ENCODE data around the gene GTPBP4.
"Not testable (repeated sequence)": the region's sequence is repeated elsewhere in the genome, so short reads cannot be mapped to it uniquely, and the experiment has no call there.

GTPBP4 gene

DNA sequence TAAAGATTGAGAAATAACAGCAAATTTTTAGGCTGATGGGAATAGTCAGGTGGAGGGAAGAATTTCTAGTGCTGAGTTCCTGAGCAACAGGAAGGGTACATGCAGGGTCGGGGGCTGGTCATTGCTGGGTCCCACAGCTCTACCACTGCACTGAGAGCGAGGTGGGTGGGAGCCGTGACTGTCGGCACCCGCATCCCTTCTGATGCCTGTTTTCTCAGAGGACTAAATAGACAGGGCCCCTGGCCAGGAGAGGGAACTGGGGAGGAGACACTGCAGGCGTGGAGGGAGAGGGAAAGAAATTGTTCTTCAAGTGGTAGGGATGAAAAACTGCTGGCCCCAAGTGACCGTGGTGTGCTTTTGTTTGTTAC lies 7.3 kb downstream of the GTPBP4 start:
- Histone ChIP-seq H3K4me3 (ENCODE audit: low read length) (no peak overlapping the region), H3K36me3 (ENCODE audit: insufficient read depth, low read depth, low read length) (peaks cover 90% of the 10 kb centered on the region), H3K4me1 (ENCODE audit: insufficient read depth, low read length) (no peaks in the 10 kb centered on the region), H3K27ac (ENCODE audit: low read length) (no peak overlapping the region), H3K9ac (ENCODE audit: low read depth, low read length) (no peak overlapping the region), H3K27me3 (ENCODE audit: insufficient read depth, low read length) (no peaks in the 10 kb centered on the region), H3K9me3 (ENCODE audit: insufficient read depth, low read depth, low read length) (no peaks in the 10 kb centered on the region)

DNA sequence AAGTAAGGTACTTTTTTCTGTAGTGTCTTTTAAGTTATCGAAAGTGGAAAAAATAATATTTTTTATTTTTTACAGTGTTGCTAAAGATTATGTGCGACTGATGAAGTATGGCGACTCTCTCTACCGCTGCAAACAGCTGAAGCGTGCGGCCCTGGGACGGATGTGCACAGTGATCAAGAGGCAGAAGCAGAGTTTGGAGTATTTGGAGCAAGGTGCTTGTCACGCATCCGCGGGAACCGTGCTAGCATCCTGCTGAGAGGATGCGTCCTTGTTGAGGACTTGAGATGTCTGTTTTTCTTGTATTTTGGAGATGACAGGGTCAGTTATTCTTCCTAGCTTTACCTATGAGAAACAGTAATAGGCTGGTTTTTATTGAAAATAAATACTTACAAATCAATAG lies 7.8 kb downstream of the GTPBP4 start:
- no peak overlapping the region for H3K27ac ChIP-seq (ENCODE audit: low read length)
- peaks cover 90% of the 10 kb centered on the region for H3K36me3 ChIP-seq (ENCODE audit: insufficient read depth, low read depth, low read length)
- no peaks in the 10 kb centered on the region for H3K4me1 ChIP-seq (ENCODE audit: insufficient read depth, low read length)
- no peaks in the 10 kb centered on the region for H3K9me3 ChIP-seq (ENCODE audit: insufficient read depth, low read depth, low read length)
- no peaks in the 10 kb centered on the region for H3K27me3 ChIP-seq (ENCODE audit: insufficient read depth, low read length)
- no peak overlapping the region for H3K9ac ChIP-seq (ENCODE audit: low read depth, low read length)
- no peak overlapping the region for H3K4me3 ChIP-seq (ENCODE audit: low read length)

DNA sequence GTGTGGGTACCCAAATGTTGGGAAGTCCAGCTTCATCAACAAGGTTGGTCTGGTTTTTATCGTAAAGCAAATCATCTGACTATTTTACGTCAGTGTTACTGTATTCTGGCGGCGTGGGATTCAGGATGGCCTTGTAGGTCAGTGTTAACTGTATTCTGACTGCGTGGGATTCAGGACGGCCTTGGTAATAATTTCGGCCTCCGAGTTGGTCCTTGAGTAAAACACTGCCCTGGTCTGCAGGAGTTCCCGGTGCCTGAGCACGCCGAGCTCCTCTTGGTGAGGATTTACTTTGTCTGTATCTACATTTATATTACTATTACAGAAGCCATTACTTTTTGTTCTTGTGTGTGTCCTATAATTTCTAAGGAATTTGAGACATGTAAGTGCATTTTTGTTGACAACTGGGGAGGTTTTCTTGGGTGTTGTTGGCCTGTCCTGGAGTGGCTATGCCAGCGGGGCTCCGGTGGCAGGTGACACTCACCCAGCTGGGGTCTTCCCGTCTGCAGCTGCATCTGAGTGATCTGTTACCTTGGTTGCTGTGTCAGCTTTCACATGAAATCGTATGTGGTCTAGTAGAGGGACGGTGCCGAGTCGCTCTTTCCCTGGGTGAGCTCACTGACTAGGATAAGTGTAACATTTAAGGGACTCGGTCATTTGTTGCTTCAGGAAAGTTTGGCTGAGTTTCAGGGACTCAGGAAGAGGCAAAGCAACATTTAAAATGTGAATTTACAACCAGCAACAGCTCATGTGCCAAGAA lies 9.2 kb downstream of the GTPBP4 start:
- peaks cover 99% of the 10 kb centered on the region for H3K36me3 ChIP-seq (ENCODE audit: insufficient read depth, low read depth, low read length)
- H3K4me3 ChIP-seq (ENCODE audit: low read length): no peak overlapping the region
- no peaks in the 10 kb centered on the region for H3K4me1 ChIP-seq (ENCODE audit: insufficient read depth, low read length)
- H3K9me3 ChIP-seq (ENCODE audit: insufficient read depth, low read depth, low read length): no peaks in the 10 kb centered on the region
- H3K27me3 ChIP-seq (ENCODE audit: insufficient read depth, low read length): no peaks in the 10 kb centered on the region
- H3K27ac ChIP-seq (ENCODE audit: low read length): no peak overlapping the region
- no peak overlapping the region for H3K9ac ChIP-seq (ENCODE audit: low read depth, low read length)

DNA sequence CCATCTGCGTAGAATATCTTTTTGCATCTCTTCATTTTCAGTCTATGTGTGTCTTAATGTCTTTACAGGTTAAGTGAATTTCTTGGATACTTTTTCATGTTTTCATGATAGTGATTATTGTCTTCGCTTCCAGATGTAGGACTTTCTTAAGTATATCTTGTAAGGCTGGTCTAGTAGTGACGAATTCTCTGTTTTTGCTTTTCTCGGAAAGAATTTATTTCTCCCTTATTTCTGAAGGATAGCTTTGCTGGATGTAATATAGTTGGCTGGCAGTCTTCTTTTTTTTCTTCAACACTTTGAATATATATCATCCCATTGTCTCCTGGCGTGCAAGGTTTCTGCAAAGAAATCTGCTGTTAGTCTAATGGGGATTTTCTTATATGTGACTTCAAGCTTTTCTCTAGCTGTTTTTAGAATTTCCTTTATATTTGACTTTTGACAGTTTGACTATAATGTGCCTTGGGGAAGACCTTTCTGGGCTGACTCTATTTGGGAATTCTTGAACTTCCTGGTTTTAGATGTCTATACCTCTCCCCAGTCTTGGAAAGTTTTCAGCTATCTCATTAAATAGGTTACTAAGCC lies 14.3 kb downstream of the GTPBP4 start:
- H3K9ac ChIP-seq (ENCODE audit: low read depth, low read length): no peak overlapping the region
- peaks cover 99% of the 10 kb centered on the region for H3K36me3 ChIP-seq (ENCODE audit: insufficient read depth, low read depth, low read length)
- no peaks in the 10 kb centered on the region for H3K4me1 ChIP-seq (ENCODE audit: insufficient read depth, low read length)
- no peaks in the 10 kb centered on the region for H3K27me3 ChIP-seq (ENCODE audit: insufficient read depth, low read length)
- no peak overlapping the region for H3K4me3 ChIP-seq (ENCODE audit: low read length)
- no peak overlapping the region for H3K27ac ChIP-seq (ENCODE audit: low read length)
- no peaks in the 10 kb centered on the region for H3K9me3 ChIP-seq (ENCODE audit: insufficient read depth, low read depth, low read length)

DNA sequence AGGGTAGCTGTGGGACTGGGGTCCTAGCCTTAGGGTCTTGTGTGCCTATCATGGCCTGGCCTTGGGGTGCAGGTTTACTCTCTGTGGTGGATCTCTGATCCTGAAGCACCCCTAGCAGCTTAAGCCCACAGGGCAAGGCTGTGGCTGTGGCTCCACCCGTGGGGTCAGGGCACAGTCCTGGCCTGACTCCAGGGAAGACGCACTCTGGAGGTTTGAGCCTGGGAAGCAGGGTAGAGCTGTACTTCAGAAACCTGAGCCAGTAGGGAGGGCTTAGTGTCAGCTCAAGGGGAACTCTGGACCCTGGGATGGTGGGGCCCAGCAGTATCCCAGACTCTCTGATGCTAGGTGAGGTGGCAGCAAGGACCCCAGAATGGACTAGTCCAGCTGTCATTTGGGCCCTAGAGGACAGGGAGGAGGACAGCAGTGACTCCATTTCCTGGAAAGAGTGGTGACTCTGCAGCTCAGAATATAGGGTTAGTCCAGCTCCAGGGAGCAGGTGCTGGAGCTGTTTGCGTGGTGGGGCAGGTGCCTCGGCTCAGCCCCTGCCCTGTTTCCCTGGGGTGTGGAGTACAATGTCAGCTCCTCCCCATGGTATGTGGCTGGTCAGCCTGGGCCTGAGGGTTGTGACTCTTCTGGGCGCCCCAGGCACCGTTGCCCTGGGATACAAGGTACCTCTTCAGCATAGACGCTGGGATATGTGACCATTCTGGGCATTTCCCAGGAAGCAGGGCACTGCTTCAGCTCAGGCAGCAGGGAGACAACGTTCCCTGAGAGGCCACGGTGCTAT lies 15.8 kb downstream of the GTPBP4 start:
- Histone ChIP-seq H3K36me3 (ENCODE audit: insufficient read depth, low read depth, low read length) (peaks cover 99% of the 10 kb centered on the region), H3K27me3 (ENCODE audit: insufficient read depth, low read length) (no peaks in the 10 kb centered on the region)

DNA sequence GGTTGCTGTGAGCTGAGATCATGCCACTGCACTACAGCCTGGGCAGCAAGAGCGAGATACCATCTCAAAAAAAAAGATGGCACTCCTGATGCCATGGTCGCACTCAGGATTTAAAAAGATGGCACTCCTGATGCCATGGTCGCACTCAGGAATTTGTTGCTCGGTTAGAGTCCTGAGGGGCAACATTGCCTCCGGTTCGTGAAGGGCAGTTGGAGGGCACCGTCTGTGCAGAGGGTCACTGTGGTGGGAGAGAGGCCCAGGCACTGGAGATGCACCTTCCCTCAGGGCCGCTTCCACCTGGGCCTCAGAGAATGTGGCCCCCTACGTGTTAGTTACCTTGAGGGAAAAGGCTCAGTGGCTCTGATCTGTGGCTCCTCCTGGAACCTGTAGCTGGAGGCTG lies 18.3 kb downstream of the GTPBP4 start:
- Histone ChIP-seq H3K9me3 (ENCODE audit: insufficient read depth, low read depth, low read length) (no peaks in the 10 kb centered on the region), H3K9ac (ENCODE audit: low read depth, low read length) (no peak overlapping the region), H3K4me3 (ENCODE audit: low read length) (no peak overlapping the region), H3K36me3 (ENCODE audit: insufficient read depth, low read depth, low read length) (peaks cover 100% of the 10 kb centered on the region), H3K4me1 (ENCODE audit: insufficient read depth, low read length) (no peaks in the 10 kb centered on the region), H3K27me3 (ENCODE audit: insufficient read depth, low read length) (no peaks in the 10 kb centered on the region), H3K27ac (ENCODE audit: low read length) (no peak overlapping the region)

More for the DNA sequence above, 15.8 kb downstream of the GTPBP4 start:
- no peak overlapping the region for H3K4me3 ChIP-seq (ENCODE audit: low read length)
- no peaks in the 10 kb centered on the region for H3K9me3 ChIP-seq (ENCODE audit: insufficient read depth, low read depth, low read length)
- no peaks in the 10 kb centered on the region for H3K4me1 ChIP-seq (ENCODE audit: insufficient read depth, low read length)
- H3K27ac ChIP-seq (ENCODE audit: low read length): no peak overlapping the region
- H3K9ac ChIP-seq (ENCODE audit: low read depth, low read length): no peak overlapping the region

DNA sequence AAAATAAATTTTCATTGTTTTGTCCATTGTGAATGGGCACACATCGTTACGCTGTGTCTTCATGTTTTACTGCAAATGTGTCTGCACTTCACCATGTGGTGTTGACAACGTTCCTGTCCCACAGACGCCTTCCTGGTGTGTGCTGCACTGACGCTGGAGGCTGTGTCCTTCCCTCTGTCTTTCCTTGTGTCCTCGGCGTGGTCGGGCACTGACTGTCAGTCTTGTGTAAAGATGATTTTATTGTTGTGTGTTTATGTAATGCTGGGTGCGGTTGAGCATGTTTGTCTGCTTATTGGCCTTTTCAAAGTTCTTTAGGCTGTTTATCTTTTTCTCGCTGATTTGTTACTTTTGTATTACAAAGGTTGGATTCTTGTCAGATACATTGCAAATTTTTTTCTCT lies 19.3 kb downstream of the GTPBP4 start:
- Histone ChIP-seq H3K4me1 (ENCODE audit: insufficient read depth, low read length) (no peaks in the 10 kb centered on the region), H3K9me3 (ENCODE audit: insufficient read depth, low read depth, low read length) (no peaks in the 10 kb centered on the region), H3K36me3 (ENCODE audit: insufficient read depth, low read depth, low read length) (peaks cover 100% of the 10 kb centered on the region), H3K27me3 (ENCODE audit: insufficient read depth, low read length) (no peaks in the 10 kb centered on the region), H3K4me3 (ENCODE audit: low read length) (no peak overlapping the region), H3K27ac (ENCODE audit: low read length) (no peak overlapping the region), H3K9ac (ENCODE audit: low read depth, low read length) (no peak overlapping the region)

DNA sequence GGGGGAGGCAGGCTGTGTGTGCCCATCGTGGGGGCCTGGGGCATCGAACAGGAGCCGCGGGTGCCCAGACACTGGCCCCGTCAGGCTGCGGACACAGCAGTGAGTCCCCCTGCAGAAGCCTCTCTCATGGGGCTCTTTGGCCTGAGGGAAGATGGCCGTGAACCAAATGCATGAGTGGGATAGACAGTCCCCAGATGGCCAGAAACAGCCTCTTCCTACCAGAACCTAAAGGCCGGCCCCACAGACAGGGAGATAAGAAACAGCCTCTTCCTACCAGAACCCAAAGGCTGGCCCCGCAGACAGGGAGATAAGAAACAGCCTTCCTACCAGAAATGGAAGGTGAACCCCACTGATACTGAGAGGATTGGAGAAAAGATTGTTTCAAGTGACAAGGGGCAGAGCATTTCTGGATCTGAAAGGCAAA lies 20.8 kb downstream of the GTPBP4 start:
- Histone ChIP-seq H3K27me3 (ENCODE audit: insufficient read depth, low read length) (no peaks in the 10 kb centered on the region), H3K9ac (ENCODE audit: low read depth, low read length) (no peak overlapping the region), H3K27ac (ENCODE audit: low read length) (no peak overlapping the region), H3K36me3 (ENCODE audit: insufficient read depth, low read depth, low read length) (peaks cover 98% of the 10 kb centered on the region), H3K4me3 (ENCODE audit: low read length) (no peak overlapping the region), H3K9me3 (ENCODE audit: insufficient read depth, low read depth, low read length) (no peaks in the 10 kb centered on the region), H3K4me1 (ENCODE audit: insufficient read depth, low read length) (no peaks in the 10 kb centered on the region)

DNA sequence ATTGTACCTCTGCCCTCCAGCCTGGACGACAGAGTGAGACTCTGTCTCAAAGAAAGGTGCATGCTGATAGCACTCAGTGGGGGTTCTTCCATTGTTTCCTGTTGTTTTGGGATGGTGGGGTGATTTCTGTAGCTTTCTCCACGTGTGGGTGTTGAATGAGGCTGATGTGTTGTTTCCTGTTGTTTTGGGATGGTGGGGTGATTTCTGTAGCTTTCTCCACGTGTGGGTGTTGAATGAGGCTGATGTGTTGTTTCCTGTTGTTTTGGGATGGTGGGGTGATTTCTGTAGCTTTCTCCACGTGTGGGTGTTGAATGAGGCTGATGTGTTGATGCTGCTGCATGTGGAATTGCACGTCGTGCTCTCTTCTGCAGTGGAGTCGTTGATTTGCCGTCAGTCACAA lies 21.7 kb downstream of the GTPBP4 start:
- not testable (repeated sequence) for H3K9ac ChIP-seq (ENCODE audit: low read depth, low read length); H3K4me1 ChIP-seq (ENCODE audit: insufficient read depth, low read length); H3K27ac ChIP-seq (ENCODE audit: low read length); H3K27me3 ChIP-seq (ENCODE audit: insufficient read depth, low read length); H3K9me3 ChIP-seq (ENCODE audit: insufficient read depth, low read depth, low read length); H3K4me3 ChIP-seq (ENCODE audit: low read length)
- peaks cover 98% of the 10 kb centered on the region for H3K36me3 ChIP-seq (ENCODE audit: insufficient read depth, low read depth, low read length)

DNA sequence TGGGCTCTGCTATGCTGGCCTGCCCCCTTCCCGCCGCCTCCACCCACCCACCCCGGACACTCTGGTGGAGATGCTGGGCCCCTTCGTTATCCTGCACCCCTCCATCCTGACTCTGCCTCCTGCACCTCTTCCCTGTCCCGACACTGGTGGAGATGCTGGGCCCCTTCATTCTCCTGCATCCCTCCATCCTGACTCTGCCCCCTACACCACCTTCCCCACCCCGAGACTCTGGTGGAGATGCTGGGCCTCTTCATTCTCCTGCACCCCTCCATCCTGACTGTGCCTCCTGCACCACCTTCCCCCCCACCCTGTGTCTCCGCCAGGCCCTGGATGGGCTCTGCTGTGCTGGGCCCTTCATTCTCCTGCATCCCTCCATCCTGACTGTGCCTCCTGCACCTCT lies 22.5 kb downstream of the GTPBP4 start:
- Histone ChIP-seq H3K27me3 (ENCODE audit: insufficient read depth, low read length) (no peaks in the 10 kb centered on the region), H3K9ac (ENCODE audit: low read depth, low read length) (no peak overlapping the region), H3K9me3 (ENCODE audit: insufficient read depth, low read depth, low read length) (no peaks in the 10 kb centered on the region), H3K4me1 (ENCODE audit: insufficient read depth, low read length) (no peaks in the 10 kb centered on the region), H3K36me3 (ENCODE audit: insufficient read depth, low read depth, low read length) (peaks cover 95% of the 10 kb centered on the region), H3K27ac (ENCODE audit: low read length) (no peak overlapping the region), H3K4me3 (ENCODE audit: low read length) (no peak overlapping the region)

DNA sequence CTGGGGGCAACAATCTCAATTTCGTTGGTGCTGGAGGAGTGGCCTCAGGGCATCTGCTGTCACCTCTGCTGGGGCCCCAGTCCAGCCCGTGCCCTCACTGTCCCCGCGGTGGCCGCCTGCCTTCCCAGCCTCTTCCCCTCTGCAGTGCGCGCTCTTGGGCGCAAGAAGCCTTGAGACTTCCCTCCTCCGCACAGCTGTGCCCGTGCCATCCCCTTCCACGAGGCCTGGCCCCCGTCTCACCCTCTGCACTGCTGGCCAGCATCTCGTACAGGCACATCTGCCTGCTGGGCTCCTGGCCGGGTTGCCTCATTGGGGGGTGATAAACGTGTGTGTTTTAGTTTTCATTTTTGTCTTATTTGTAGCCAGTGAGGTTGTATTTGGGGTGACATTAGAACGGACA lies 23.5 kb downstream of the GTPBP4 start:
- peaks cover 95% of the 10 kb centered on the region for H3K36me3 ChIP-seq (ENCODE audit: insufficient read depth, low read depth, low read length)

DNA sequence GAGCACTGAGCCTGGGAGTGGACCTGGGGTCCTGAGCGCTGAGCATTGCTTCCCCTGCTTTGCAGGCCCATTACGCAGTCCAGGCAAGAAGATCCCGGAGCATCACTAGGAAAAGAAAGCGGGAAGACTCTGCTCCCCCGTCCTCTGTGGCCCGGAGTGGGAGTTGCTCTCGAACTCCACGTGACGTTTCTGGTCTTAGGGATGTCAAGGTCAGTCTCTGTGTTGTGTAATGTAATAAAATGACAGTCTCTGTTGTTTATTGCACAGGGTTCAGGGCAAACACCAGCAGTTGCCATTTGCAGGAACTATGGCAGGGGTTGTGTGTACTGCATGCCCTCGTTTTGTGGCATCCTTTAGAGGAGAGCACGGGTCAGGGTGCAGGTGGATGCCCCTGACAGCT lies 27.5 kb downstream of the GTPBP4 start:
- H3K27me3 ChIP-seq (ENCODE audit: insufficient read depth, low read length): no peaks in the 10 kb centered on the region
- peaks cover 82% of the 10 kb centered on the region for H3K36me3 ChIP-seq (ENCODE audit: insufficient read depth, low read depth, low read length)
- H3K4me3 ChIP-seq (ENCODE audit: low read length): no peak overlapping the region
- H3K27ac ChIP-seq (ENCODE audit: low read length): no peak overlapping the region
- H3K9ac ChIP-seq (ENCODE audit: low read depth, low read length): no peak overlapping the region
- H3K9me3 ChIP-seq (ENCODE audit: insufficient read depth, low read depth, low read length): no peaks in the 10 kb centered on the region
- H3K4me1 ChIP-seq (ENCODE audit: insufficient read depth, low read length): no peaks in the 10 kb centered on the region

More for the DNA sequence above, 23.5 kb downstream of the GTPBP4 start:
- no peaks in the 10 kb centered on the region for H3K4me1 ChIP-seq (ENCODE audit: insufficient read depth, low read length)
- H3K9ac ChIP-seq (ENCODE audit: low read depth, low read length): no peak overlapping the region
- H3K9me3 ChIP-seq (ENCODE audit: insufficient read depth, low read depth, low read length): no peaks in the 10 kb centered on the region
- H3K4me3 ChIP-seq (ENCODE audit: low read length): no peak overlapping the region
- H3K27ac ChIP-seq (ENCODE audit: low read length): no peak overlapping the region
- H3K27me3 ChIP-seq (ENCODE audit: insufficient read depth, low read length): no peaks in the 10 kb centered on the region

All from iPS-20b (cell line).